K562 (cell line): Measurements from ENCODE around the gene ABCA7. TPM values are rescaled to one million over a fixed set of nuclear protein-coding genes. Genes with fewer than 3 reads are reported as not detected.
A peak's percentile ranks its signal among the peaks of the same experiment; 100 is the strongest.

Source experiments
- CHD1 ChIP-seq: fragments of 200-600 bp; sonication (generic); IDR thresholded peaks from one replicate; pipeline ENCODE4 v1.6.1; 2012; ENCODE audit warnings: mild to moderate bottlenecking, moderate library complexity, low read length, inconsistent platforms
- DNMT1 ChIP-seq: fragments of 450-650 bp; IDR thresholded peaks from 2 replicates; pipeline ENCODE4 v1.6.1; 2016; ENCODE audit warnings: antibody characterized with exemption, mild to moderate bottlenecking
- IFI16 ChIP-seq: fragments of 250-450 bp; sonication (Bioruptor Pico); IDR thresholded peaks from 2 replicates; pipeline ENCODE4 v2.1.2; 2022; ENCODE audit warnings: mild to moderate bottlenecking, inconsistent platforms
- MAZ ChIP-seq, 2 experiments: fragments of 450-650 bp in 1 of 2; sonication (generic) in 1 of 2; formaldehyde crosslinking; IDR thresholded peaks in 1 of 2; conservative IDR thresholded peaks in 1 of 2; 2 replicates each; pipeline versions ENCODE4 v1.4.0 to v1.5.0; 2020; ENCODE audit warnings: mild to moderate bottlenecking in 1 of 2, missing genetic modification reagents in 1 of 2
- MNT ChIP-seq, 2 experiments: fragments of 450-650 bp; conservative IDR thresholded peaks; 2 replicates each; pipeline ENCODE4 v1.6.1; 2017; ENCODE audit warnings: mild to moderate bottlenecking in 2 of 2, moderate library complexity in 2 of 2
- MYC ChIP-seq, 2 experiments: fragments of 250-450 bp in 1 of 2; sonication (Bioruptor Pico) in 1 of 2; IDR thresholded peaks; 2 replicates each; pipeline versions ENCODE4 v1.5.1 to v1.6.1; 2012 to 2021; ENCODE audit warnings: low read depth in 2 of 2, borderline replicate concordance in 1 of 2, improper control_type of control experiment in 1 of 2, low read length in 1 of 2, mild to moderate bottlenecking in 1 of 2, moderate library complexity in 1 of 2
- NRF1 ChIP-seq, 2 experiments: fragments of 450-650 bp; IDR thresholded peaks in 1 of 2; conservative IDR thresholded peaks in 1 of 2; 2 replicates each; pipeline ENCODE4 v1.6.1; 2014; ENCODE audit warnings: mild to moderate bottlenecking in 2 of 2
- POLR2G ChIP-seq: fragments of 200-400 bp; formaldehyde crosslinking; IDR thresholded peaks from 2 replicates; pipeline ENCODE4 v1.6.1; 2017; ENCODE audit warnings: low read depth, mild to moderate bottlenecking, antibody characterized with exemption, low read length, moderate library complexity
- PRPF4 ChIP-seq: fragments of 200-400 bp; formaldehyde crosslinking; IDR thresholded peaks from one replicate; pipeline ENCODE4 v1.6.1; 2017; ENCODE audit warnings: low read length, low read depth, mild to moderate bottlenecking; ENCODE audit not compliant: insufficient read depth, poor library complexity, severe bottlenecking
- RBBP5 ChIP-seq: fragments of 200-600 bp; sonication (generic); IDR thresholded peaks from 2 replicates; pipeline ENCODE4 v1.6.1; 2012; ENCODE audit warnings: borderline replicate concordance, mild to moderate bottlenecking, low read length, control low read depth, inconsistent platforms; ENCODE audit not compliant: insufficient read depth, poor library complexity, severe bottlenecking
- TFAM ChIP-seq: fragments of 250-450 bp; sonication (Bioruptor Pico); conservative IDR thresholded peaks from 2 replicates; pipeline ENCODE4 v1.5.0; 2021; ENCODE audit warnings: mild to moderate bottlenecking, moderate library complexity
- USF1 ChIP-seq: sonication (generic); formaldehyde crosslinking; IDR thresholded peaks from 2 replicates; pipeline ENCODE4 v1.9.0; 2022; ENCODE audit warnings: mild to moderate bottlenecking, missing genetic modification reagents
- ZFPM2 ChIP-seq: fragments of 250-450 bp; sonication (Bioruptor Pico); IDR thresholded peaks from 2 replicates; pipeline ENCODE4 v1.5.1; 2022; ENCODE audit warnings: mild to moderate bottlenecking
- ZNF146 ChIP-seq: IDR thresholded peaks from one replicate; pipeline ENCODE4 v1.6.1; 2018; ENCODE audit warnings: missing compliant biosample characterization; ENCODE audit not compliant: unreplicated experiment
- ZNF583 ChIP-seq: fragments of 250-450 bp; sonication (Bioruptor Pico); IDR thresholded peaks from 2 replicates; pipeline ENCODE4 v1.4.0; 2020
- polyA plus RNA-seq, 8 experiments: library from polyadenylated mRNA; depleted of rRNA in 4 of 8; stranded (reverse) in 5 of 8; unstranded in 3 of 8; fragments of >200 nt; fragmentation: Nextera tagmentation in 2 of 8; fragmentation: Illumina TruSeq in 1 of 8; extraction: Ambion mirVana in 2 of 8; extraction: Trizol in 1 of 8; gene quantifications; 2 replicates each; pipeline versions ENCODE4 v1.2.1 to v1.2.3, GENCODE V29; 2011 to 2014; ENCODE audit warnings: inconsistent platforms in 1 of 8, missing spikeins in 1 of 8
- total RNA-seq, 7 experiments: library from RNA; depleted of rRNA in 6 of 7; stranded (reverse); fragments of >200 nt in 6 of 7; fragmentation: Illumina TruSeq in 2 of 7; extraction: Trizol in 2 of 7; gene quantifications; 2 replicates each; pipeline versions ENCODE4 v1.2.1 to v1.2.3, GENCODE V29; 2011 to 2021; ENCODE audit warnings: low replicate concordance in 1 of 7
- TF ChIP-seq, protein P1 (sequence below): sonication (generic); formaldehyde crosslinking; IDR thresholded peaks from 2 replicates; pipeline ENCODE4 v1.8.1; 2023; ENCODE audit warnings: mild to moderate bottlenecking, missing genetic modification reagents
- TF ChIP-seq, protein P2 (sequence below), 2 experiments: IDR thresholded peaks; 2 replicates each; pipeline ENCODE4 v1.6.1; 2011; ENCODE audit warnings: borderline replicate concordance in 1 of 2, control low read depth in 1 of 2, low read depth in 1 of 2, low read length in 1 of 2, mild to moderate bottlenecking in 1 of 2, mixed read lengths in 1 of 2, moderate library complexity in 1 of 2; ENCODE audit not compliant: insufficient read depth in 1 of 2, insufficient read length in 1 of 2, poor library complexity in 1 of 2, severe bottlenecking in 1 of 2; ENCODE audit errors: extremely low read depth in 1 of 2

Gene ABCA7
- total and polyA plus RNA-seq, 9 of the 15 experiments (the other 6 are each of a cell fraction or from before 2014, with no cell fraction given) = 2.3 to 96.1 (median 31.2) TPM

GRCh38 chr19:1105008-1105872, 65.3 kb downstream of the ABCA7 start (continued):
- TF ChIP-seq CHD1 (peak; percentile 7), MYC (IDR thresholded peaks at IDR 0.05; ENCODE audit: low read depth, low read length) (no peak), MYC (CRISPR knock-in tag; IDR thresholded peaks at IDR 0.05; ENCODE audit: borderline replicate concordance, low read depth) (0 out of 2 replicates have a peak, but pooled peaks have one; percentile 40), MNT (conservative IDR thresholded peaks at IDR 0.05) (peak in 1 of 2 experiments; percentile 44; a peak in 1 of 4 replicates), DNMT1 (no peak), NRF1 (conservative IDR thresholded peaks at IDR 0.05 in 1 of 2, IDR thresholded peaks at IDR 0.05 in 1 of 2) (0 out of 4 replicates have a peak, but pooled peaks of 1 of the 2 experiments have one; percentile 5), RBBP5 (peak; percentile 9), IFI16 (no peak), USF1 (no peak), TFAM (CRISPR knock-in tag) (no peak), ZNF146 (CRISPR knock-in tag) (no peak), ZNF583 (CRISPR knock-in tag) (no peak), MAZ (CRISPR knock-in tag; conservative IDR thresholded peaks at IDR 0.05 in 1 of 2, IDR thresholded peaks at IDR 0.05 in 1 of 2) (0 out of 4 replicates have a peak, but pooled peaks of 1 of the 2 experiments have one; percentile 7), POLR2G (peak; percentile 61), ZFPM2 (CRISPR knock-in tag) (no peak), PRPF4 (peak; percentile 12)
- TF ChIP-seq, protein P1, sequence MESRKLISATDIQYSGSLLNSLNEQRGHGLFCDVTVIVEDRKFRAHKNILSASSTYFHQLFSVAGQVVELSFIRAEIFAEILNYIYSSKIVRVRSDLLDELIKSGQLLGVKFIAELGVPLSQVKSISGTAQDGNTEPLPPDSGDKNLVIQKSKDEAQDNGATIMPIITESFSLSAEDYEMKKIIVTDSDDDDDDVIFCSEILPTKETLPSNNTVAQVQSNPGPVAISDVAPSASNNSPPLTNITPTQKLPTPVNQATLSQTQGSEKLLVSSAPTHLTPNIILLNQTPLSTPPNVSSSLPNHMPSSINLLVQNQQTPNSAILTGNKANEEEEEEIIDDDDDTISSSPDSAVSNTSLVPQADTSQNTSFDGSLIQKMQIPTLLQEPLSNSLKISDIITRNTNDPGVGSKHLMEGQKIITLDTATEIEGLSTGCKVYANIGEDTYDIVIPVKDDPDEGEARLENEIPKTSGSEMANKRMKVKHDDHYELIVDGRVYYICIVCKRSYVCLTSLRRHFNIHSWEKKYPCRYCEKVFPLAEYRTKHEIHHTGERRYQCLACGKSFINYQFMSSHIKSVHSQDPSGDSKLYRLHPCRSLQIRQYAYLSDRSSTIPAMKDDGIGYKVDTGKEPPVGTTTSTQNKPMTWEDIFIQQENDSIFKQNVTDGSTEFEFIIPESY (CRISPR knock-in tag) = peak; percentile 4; the same call in 1 of the 2 replicates
- TF ChIP-seq, protein P2, sequence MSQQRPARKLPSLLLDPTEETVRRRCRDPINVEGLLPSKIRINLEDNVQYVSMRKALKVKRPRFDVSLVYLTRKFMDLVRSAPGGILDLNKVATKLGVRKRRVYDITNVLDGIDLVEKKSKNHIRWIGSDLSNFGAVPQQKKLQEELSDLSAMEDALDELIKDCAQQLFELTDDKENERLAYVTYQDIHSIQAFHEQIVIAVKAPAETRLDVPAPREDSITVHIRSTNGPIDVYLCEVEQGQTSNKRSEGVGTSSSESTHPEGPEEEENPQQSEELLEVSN (IDR thresholded peaks at IDR 0.05; ENCODE audit: borderline replicate concordance in 1 of 2, extremely low read depth in 1 of 2, insufficient read depth in 1 of 2, insufficient read length in 1 of 2, low read depth in 1 of 2, low read length in 1 of 2, poor library complexity in 1 of 2, severe bottlenecking in 1 of 2) = peak; percentile 32 to 41
